Activated B cell treated with CpG ODN at 0.5 μM for 24 hours (primary cell): ENCODE results near the gene CLIC6. TPM values are rescaled to one million over a fixed set of nuclear protein-coding genes. Genes with fewer than 3 reads are reported as not detected.

Experiments
- ATAC-seq: fragments of 200-7000 bp; cut with Tn5 transposase; one replicate; pipeline ENCODE4 v1.10.0; 2021; ENCODE audit warnings: low read depth, mild to moderate bottlenecking, moderate library complexity
- CTCF ChIA-PET: fragments of 350-600 bp; sonication (Branson Sonifier 250); formaldehyde crosslinking; loops from one replicate; lab custom pipeline; 2021; ENCODE audit warnings: antibody characterized with exemption; lab: Charles Lee
- POLR2A ChIA-PET: fragments of 350-600 bp; sonication (Branson Sonifier 250); formaldehyde crosslinking; loops from one replicate; lab custom pipeline; 2021; ENCODE audit warnings: antibody characterized with exemption; lab: Charles Lee
- DNase-seq: peaks from one replicate; pipeline ENCODE4 v3.0.0; 2022
- H3K27ac Mint-ChIP-seq: one replicate; pipeline ENCODE4 v1.8.0; 2020; ENCODE audit warnings: mixed read lengths
- H3K27me3 Mint-ChIP-seq: one replicate; pipeline ENCODE4 v1.8.0; 2021; ENCODE audit warnings: mixed read lengths
- H3K36me3 Mint-ChIP-seq: one replicate; pipeline ENCODE4 v1.8.0; 2021; ENCODE audit warnings: low read depth, mixed read lengths
- H3K4me1 Mint-ChIP-seq: one replicate; pipeline ENCODE4 v1.8.0; 2021; ENCODE audit warnings: mixed read lengths
- H3K4me3 Mint-ChIP-seq: one replicate; pipeline ENCODE4 v1.8.0; 2020; ENCODE audit warnings: mild to moderate bottlenecking, mixed read lengths
- H3K9me3 Mint-ChIP-seq: one replicate; pipeline ENCODE4 v1.8.0; 2020; ENCODE audit warnings: mixed read lengths
- CTCF ChIP-seq: fragments of 200-600 bp; IDR thresholded peaks from one replicate; pipeline ENCODE4 v1.8.0; 2022; ENCODE audit warnings: antibody characterized with exemption, mild to moderate bottlenecking
- intact Hi-C: fragments of 100-400 bp; cut with micrococcal nuclease; formaldehyde crosslinking; loops from one replicate; pipeline ENCODE4 v1.15.1; 2024
- total RNA-seq: library from RNA; stranded (reverse); gene quantifications from 2 replicates; pipeline ENCODE4 v1.2.3, GENCODE V29; 2022

Gene CLIC6
- total RNA-seq, 1 donor from 2014 or later: not detected

- Mint-ChIP-seq H3K4me1 (peaks cover 5% of the 10 kb centered on the region), H3K4me3 (no peak overlapping the region), H3K36me3 (no peaks in the 10 kb centered on the region), H3K9me3 (no peaks in the 10 kb centered on the region), H3K27ac (no peak overlapping the region), H3K27me3 (peaks cover 59% of the 10 kb centered on the region)
- intact Hi-C loops: no loop called here
- no peak for TF ChIP-seq CTCF
- ATAC-seq (no peak), DNase-seq (no peak)
- ChIA-PET CTCF (no interaction called here), POLR2A (no interaction called here)
These were observed 3.1 kb downstream of the CLIC6 start for GRCh38 chr21:34671891-34672290.

GRCh38 chr21:34673006-34673405, 4.2 kb downstream of the CLIC6 start:
- TF ChIP-seq CTCF: no peak
- POLR2A ChIA-PET: no interaction called here
- H3K36me3 Mint-ChIP-seq: no peaks in the 10 kb centered on the region
- H3K27me3 Mint-ChIP-seq: peaks cover 56% of the 10 kb centered on the region
- no peak overlapping the region for H3K4me3 Mint-ChIP-seq
- H3K9me3 Mint-ChIP-seq: no peaks in the 10 kb centered on the region
- peaks cover 5% of the 10 kb centered on the region for H3K4me1 Mint-ChIP-seq
- no peak overlapping the region for H3K27ac Mint-ChIP-seq
- CTCF ChIA-PET: no interaction called here
- no peak for DNase-seq
- no peak for ATAC-seq
- intact Hi-C loops: no loop called here

- intact Hi-C loops: no loop called here
- ChIA-PET POLR2A (interaction anchor here (0.7 kb wide), 1 partner anchor 137 kb away, joined by 7 read pairs; no protein-coding TSS in a partner anchor), CTCF (no interaction called here)
- H3K27me3 Mint-ChIP-seq: peaks cover 47% of the 10 kb centered on the region
- peaks cover under 1% of the 10 kb centered on the region for H3K9me3 Mint-ChIP-seq
- peaks cover 4% of the 10 kb centered on the region for H3K4me1 Mint-ChIP-seq
- no peak for TF ChIP-seq CTCF
- no peak overlapping the region for H3K4me3 Mint-ChIP-seq
- ATAC-seq (no peak), DNase-seq (no peak)
- no peak overlapping the region for H3K27ac Mint-ChIP-seq
- H3K36me3 Mint-ChIP-seq: no peaks in the 10 kb centered on the region
These were observed 5.7 kb downstream of the CLIC6 start for GRCh38 chr21:34674468-34674867.

GRCh38 chr21:34675871-34676270, 7.1 kb downstream of the CLIC6 start:
- peaks cover 44% of the 10 kb centered on the region for H3K27me3 Mint-ChIP-seq
- DNase-seq: no peak
- no peak for TF ChIP-seq CTCF
- H3K4me3 Mint-ChIP-seq: no peak overlapping the region
- H3K9me3 Mint-ChIP-seq: peaks cover 10% of the 10 kb centered on the region
- no peak for ATAC-seq
- H3K4me1 Mint-ChIP-seq: peaks cover 2% of the 10 kb centered on the region
- peaks cover 4% of the 10 kb centered on the region for H3K36me3 Mint-ChIP-seq
- no peak overlapping the region for H3K27ac Mint-ChIP-seq
- CTCF ChIA-PET: no interaction called here
- intact Hi-C loops: no loop called here
- POLR2A ChIA-PET: no interaction called here

GRCh38 chr21:34679051-34679450, 10.3 kb downstream of the CLIC6 start:
- POLR2A ChIA-PET: no interaction called here
- Mint-ChIP-seq H3K9me3 (peaks cover 20% of the 10 kb centered on the region), H3K27me3 (peaks cover 25% of the 10 kb centered on the region), H3K4me1 (peaks cover 2% of the 10 kb centered on the region), H3K27ac (no peak overlapping the region), H3K36me3 (peaks cover 5% of the 10 kb centered on the region), H3K4me3 (no peak overlapping the region)
- DNase-seq (no peak), ATAC-seq (no peak)
- intact Hi-C loops: no loop called here
- CTCF ChIA-PET: no interaction called here
- TF ChIP-seq CTCF: no peak
